Adipose tissue (tissue), 3 donors: ENCODE measurements around the gene RB1. TPM values are rescaled to one million over a fixed set of nuclear protein-coding genes. Genes with fewer than 3 reads are reported as not detected.

Experiments
- polyA plus RNA-seq, 3 donors: library from polyadenylated mRNA; stranded (reverse); fragments of 200-250 nt; gene quantifications; one replicate each; pipeline ENCODE4 v1.2.3, GENCODE V29; 2013
- donor health status: healthy with polysubstance abuse.
- donor health status: Bipolar disorder and iron deficiency.
- donor health status: healthy.

Gene RB1
- polyA plus RNA-seq, 3 donors = 5.7 to 16.8 (median 13.2) TPM

Other genes starting within 250 kb of the RB1 start
- 10 to 100 TPM; 24.6 to 68.5 (median 44.6) TPM for gene MED4, start 208.6 kb upstream of the RB1 start, polyA plus RNA-seq
- 100 to 1,000 TPM; 154 to 538 (median 387) TPM for gene ITM2B, start 70.5 kb upstream of the RB1 start, polyA plus RNA-seq
- 10 to 100 TPM in 2 of 3 donors, 1 to 10 TPM in 1; 5.2 to 26.3 (median 24.0) TPM for gene LPAR6, start 109.4 kb downstream of the RB1 start, polyA plus RNA-seq
- gene RCBTB2, start 229.3 kb downstream of the RB1 start, polyA plus RNA-seq = 10 to 100 TPM in 1 of 3 donors, 1 to 10 TPM in 2; 3.8 to 12.1 (median 6.2) TPM